Bone marrow (tissue), 2 donors: ENCODE results near the gene AMBP.

Experiments
- DNase-seq, 2 donors: peaks; one replicate each; lab custom pipeline; 2025; lab: John Stamatoyannopoulos, UW

Gene AMBP

GRCh38 chr9:114072184-114073140 lies 5.6 kb downstream of the AMBP start:
- DNase-seq = no peak

- no peak for DNase-seq
These were observed 6.8 kb downstream of the AMBP start for GRCh38 chr9:114071197-114071795.

- no peak for DNase-seq
These were observed 7.7 kb downstream of the AMBP start for GRCh38 chr9:114070188-114071103.

- DNase-seq = no peak
These were observed 8.5 kb downstream of the AMBP start for GRCh38 chr9:114069476-114070187.

GRCh38 chr9:114065304-114065703 lies 12.8 kb downstream of the AMBP start:
- no peak for DNase-seq

- no peak for DNase-seq
These were observed 16.1 kb downstream of the AMBP start for GRCh38 chr9:114061830-114062474.

GRCh38 chr9:114061292-114061691 lies 16.8 kb downstream of the AMBP start:
- no peak for DNase-seq

GRCh38 chr9:114060711-114061110 lies 17.4 kb downstream of the AMBP start:
- DNase-seq = no peak

- DNase-seq = no peak
These were observed 18.0 kb downstream of the AMBP start for GRCh38 chr9:114060070-114060469.

GRCh38 chr9:114059047-114059803 lies 18.9 kb downstream of the AMBP start:
- no peak for DNase-seq

- DNase-seq = no peak
These were observed 19.4 kb downstream of the AMBP start for GRCh38 chr9:114058688-114059046.

GRCh38 chr9:114057161-114057885 lies 20.8 kb downstream of the AMBP start:
- no peak for DNase-seq

- DNase-seq = no peak
These were observed 21.6 kb downstream of the AMBP start for GRCh38 chr9:114056527-114056926.

GRCh38 chr9:114055894-114056293 lies 22.2 kb downstream of the AMBP start:
- no peak for DNase-seq

GRCh38 chr9:114055061-114055460 lies 23.0 kb downstream of the AMBP start:
- DNase-seq = no peak

GRCh38 chr9:114054191-114054690 lies 23.9 kb downstream of the AMBP start:
- no peak for DNase-seq

- DNase-seq = no peak
These were observed 24.7 kb downstream of the AMBP start for GRCh38 chr9:114053246-114054005.

GRCh38 chr9:114051706-114052105 lies 26.4 kb downstream of the AMBP start:
- no peak for DNase-seq

GRCh38 chr9:114051281-114051680 lies 26.8 kb downstream of the AMBP start:
- DNase-seq = no peak
